Lower leg skin (tissue), 3 donors: ENCODE data around the gene SEC14L5.

Experiments used
- CTCF ChIP-seq, 3 donors: fragments of 450-650 bp; IDR thresholded peaks; one replicate each; pipeline ENCODE4 v1.5.1; 2016; ENCODE audit warnings: antibody characterized with exemption in 3 of 3, mild to moderate bottlenecking in 3 of 3, moderate library complexity in 2 of 3
- POLR2A ChIP-seq, 2 donors: fragments of 450-650 bp; IDR thresholded peaks; one replicate each; pipeline ENCODE4 v1.6.1; 2016 to 2017; ENCODE audit warnings: antibody characterized with exemption in 2 of 2, mild to moderate bottlenecking in 1 of 2, moderate library complexity in 1 of 2

DNA sequence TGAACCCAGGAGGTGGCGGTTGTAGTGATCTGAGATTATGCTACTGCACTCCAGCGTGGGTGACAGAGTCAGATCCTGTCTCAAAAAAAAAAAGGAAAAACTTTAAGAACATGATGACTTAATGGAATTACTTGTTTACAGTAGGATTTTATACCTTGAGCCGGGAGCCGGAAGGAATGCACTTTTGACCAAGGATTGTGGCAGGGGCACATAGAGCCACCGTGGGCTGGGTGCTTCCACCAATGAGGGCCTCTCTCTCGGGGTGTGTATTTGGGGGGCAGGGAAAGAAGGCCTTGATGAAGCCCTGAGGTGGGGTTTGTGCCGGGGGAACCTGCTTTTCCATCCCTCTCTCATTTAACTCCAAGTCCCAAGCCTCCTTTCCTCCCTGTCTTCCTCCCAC is 82.3 kb downstream of the SEC14L5 start:
- TF ChIP-seq CTCF (IDR thresholded peaks at IDR 0.05) (no peak), POLR2A (IDR thresholded peaks at IDR 0.05) (no peak)
